HCT116 (cell line): ENCODE data around the gene PPIL6.

Source experiments
- CEBPB ChIP-seq: IDR thresholded peaks from 2 replicates; pipeline ENCODE4 v1.6.1; 2012; ENCODE audit warnings: low read depth
- EZH2 ChIP-seq: fragments of 200-600 bp; sonication (generic); IDR thresholded peaks from 2 replicates; pipeline ENCODE4 v1.6.1; 2017; ENCODE audit warnings: antibody characterized with exemption, mixed run types
- POLR2A ChIP-seq: IDR thresholded peaks from 2 replicates; pipeline ENCODE4 v1.7.0; 2011; ENCODE audit warnings: borderline replicate concordance; ENCODE audit not compliant: insufficient read depth, insufficient read length; ENCODE audit errors: extremely low read depth
- POLR2AphosphoS5 ChIP-seq: IDR thresholded peaks from 2 replicates; pipeline ENCODE4 v1.6.1; 2011; ENCODE audit warnings: mild to moderate bottlenecking, low read depth, low read length, moderate library complexity
- YY1 ChIP-seq: IDR thresholded peaks from 2 replicates; pipeline ENCODE4 v1.6.1; 2011; ENCODE audit warnings: low read length, low read depth, moderate library complexity, mild to moderate bottlenecking; ENCODE audit not compliant: insufficient replicate concordance; ENCODE audit errors: extremely low read depth
- ZNF274 ChIP-seq: fragments of 200-500 bp; sonication (Bioruptor generic); IDR thresholded peaks from 2 replicates; pipeline ENCODE4 v1.6.1; 2014; ENCODE audit warnings: mild to moderate bottlenecking, low read depth, low read length, inconsistent platforms
- TF ChIP-seq, protein P1 (sequence below): IDR thresholded peaks from 2 replicates; pipeline ENCODE4 v1.6.1; 2012; ENCODE audit warnings: low read depth
- TF ChIP-seq, protein P2 (sequence below), 3 experiments: fragments of 200-600 bp in 1 of 3; sonication (generic) in 1 of 3; IDR thresholded peaks in 2 of 3; conservative IDR thresholded peaks in 1 of 3; 2 replicates each; pipeline ENCODE4 v1.5.1; 2012 to 2017; ENCODE audit warnings: low read depth in 2 of 3, low read length in 2 of 3, antibody characterized with exemption in 1 of 3, borderline replicate concordance in 1 of 3, control low read depth in 1 of 3, mild to moderate bottlenecking in 1 of 3, mixed read lengths in 1 of 3, mixed run types in 1 of 3, moderate library complexity in 1 of 3; ENCODE audit not compliant: insufficient read depth in 1 of 3

DNA sequence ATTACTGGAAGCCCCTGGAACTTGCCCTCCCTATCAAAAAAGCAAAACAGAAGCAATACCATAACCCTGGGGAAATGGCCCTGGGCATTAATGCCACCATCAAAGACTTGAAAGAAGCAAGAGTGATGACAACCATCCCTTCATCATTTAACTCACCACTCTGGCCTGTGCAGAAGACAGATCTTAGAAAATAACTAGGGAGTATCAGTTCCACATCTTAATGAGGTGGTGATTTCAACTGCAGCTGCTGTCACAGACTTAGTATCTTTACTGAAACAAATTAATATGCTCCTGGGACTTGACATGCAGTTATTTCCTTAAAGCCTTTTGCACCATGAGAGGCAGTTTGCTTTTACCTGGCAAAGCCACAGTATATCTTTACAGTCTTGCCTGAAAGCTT lies 82.2 kb downstream of the PPIL6 start:
- TF ChIP-seq YY1 (no peak), ZNF274 (no peak), POLR2A (no peak), EZH2 (no peak), CEBPB (no peak), POLR2AphosphoS5 (no peak)
- TF ChIP-seq, protein P1, sequence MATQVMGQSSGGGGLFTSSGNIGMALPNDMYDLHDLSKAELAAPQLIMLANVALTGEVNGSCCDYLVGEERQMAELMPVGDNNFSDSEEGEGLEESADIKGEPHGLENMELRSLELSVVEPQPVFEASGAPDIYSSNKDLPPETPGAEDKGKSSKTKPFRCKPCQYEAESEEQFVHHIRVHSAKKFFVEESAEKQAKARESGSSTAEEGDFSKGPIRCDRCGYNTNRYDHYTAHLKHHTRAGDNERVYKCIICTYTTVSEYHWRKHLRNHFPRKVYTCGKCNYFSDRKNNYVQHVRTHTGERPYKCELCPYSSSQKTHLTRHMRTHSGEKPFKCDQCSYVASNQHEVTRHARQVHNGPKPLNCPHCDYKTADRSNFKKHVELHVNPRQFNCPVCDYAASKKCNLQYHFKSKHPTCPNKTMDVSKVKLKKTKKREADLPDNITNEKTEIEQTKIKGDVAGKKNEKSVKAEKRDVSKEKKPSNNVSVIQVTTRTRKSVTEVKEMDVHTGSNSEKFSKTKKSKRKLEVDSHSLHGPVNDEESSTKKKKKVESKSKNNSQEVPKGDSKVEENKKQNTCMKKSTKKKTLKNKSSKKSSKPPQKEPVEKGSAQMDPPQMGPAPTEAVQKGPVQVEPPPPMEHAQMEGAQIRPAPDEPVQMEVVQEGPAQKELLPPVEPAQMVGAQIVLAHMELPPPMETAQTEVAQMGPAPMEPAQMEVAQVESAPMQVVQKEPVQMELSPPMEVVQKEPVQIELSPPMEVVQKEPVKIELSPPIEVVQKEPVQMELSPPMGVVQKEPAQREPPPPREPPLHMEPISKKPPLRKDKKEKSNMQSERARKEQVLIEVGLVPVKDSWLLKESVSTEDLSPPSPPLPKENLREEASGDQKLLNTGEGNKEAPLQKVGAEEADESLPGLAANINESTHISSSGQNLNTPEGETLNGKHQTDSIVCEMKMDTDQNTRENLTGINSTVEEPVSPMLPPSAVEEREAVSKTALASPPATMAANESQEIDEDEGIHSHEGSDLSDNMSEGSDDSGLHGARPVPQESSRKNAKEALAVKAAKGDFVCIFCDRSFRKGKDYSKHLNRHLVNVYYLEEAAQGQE: no peak
- TF ChIP-seq, protein P2, sequence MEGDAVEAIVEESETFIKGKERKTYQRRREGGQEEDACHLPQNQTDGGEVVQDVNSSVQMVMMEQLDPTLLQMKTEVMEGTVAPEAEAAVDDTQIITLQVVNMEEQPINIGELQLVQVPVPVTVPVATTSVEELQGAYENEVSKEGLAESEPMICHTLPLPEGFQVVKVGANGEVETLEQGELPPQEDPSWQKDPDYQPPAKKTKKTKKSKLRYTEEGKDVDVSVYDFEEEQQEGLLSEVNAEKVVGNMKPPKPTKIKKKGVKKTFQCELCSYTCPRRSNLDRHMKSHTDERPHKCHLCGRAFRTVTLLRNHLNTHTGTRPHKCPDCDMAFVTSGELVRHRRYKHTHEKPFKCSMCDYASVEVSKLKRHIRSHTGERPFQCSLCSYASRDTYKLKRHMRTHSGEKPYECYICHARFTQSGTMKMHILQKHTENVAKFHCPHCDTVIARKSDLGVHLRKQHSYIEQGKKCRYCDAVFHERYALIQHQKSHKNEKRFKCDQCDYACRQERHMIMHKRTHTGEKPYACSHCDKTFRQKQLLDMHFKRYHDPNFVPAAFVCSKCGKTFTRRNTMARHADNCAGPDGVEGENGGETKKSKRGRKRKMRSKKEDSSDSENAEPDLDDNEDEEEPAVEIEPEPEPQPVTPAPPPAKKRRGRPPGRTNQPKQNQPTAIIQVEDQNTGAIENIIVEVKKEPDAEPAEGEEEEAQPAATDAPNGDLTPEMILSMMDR (IDR thresholded peaks at IDR 0.05 in 2 of 3, conservative IDR thresholded peaks at IDR 0.05 in 1 of 3; ENCODE audit: borderline replicate concordance in 1 of 3, insufficient read depth in 1 of 3, low read depth in 2 of 3, low read length in 2 of 3): no peak
